Choroid plexus epithelial cell (primary cell): ENCODE results near the gene ASIC5.

ENCODE experiments used
- DNase-seq: peaks from one replicate; pipeline ENCODE4 v3.0.0-alpha.2; 2010; ENCODE audit warnings: low read depth
- H3K4me3 ChIP-seq: 2 replicates; pipeline ENCODE4 v1.5.1; 2011; ENCODE audit warnings: low read depth, mild to moderate bottlenecking, control low read depth, low read length, moderate library complexity
- TF ChIP-seq, protein P1 (sequence below): conservative IDR thresholded peaks from 2 replicates; pipeline ENCODE4 v1.5.1; 2011; ENCODE audit warnings: low read depth, mild to moderate bottlenecking, control low read depth, inconsistent platforms, low read length, moderate library complexity

ASIC5 gene

DNA sequence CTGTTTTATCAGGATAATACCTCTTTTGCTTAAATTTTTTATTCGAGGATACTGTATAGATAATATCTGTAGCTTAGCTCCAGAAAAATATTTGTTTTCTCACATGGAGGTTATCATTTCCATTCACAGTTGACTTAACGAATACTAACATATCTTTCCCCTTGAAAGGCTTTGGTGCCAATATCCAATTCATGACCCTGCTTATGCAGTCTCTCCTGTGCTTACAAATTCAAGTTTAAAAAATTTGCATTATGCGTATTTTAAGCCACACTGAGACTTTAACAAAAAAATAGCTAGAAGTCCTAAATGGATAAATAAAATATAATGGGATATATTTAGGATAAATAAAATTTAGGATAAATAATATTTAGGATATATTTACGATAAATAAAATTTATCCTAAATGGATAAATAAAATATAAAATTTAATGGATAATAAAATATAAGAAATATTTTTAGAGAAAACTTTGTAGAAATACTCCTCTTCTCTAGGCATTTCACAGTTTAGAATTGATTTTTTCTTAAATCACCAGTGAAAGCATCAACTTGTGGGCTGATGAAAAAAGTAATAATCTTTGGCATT, 84.7 kb downstream of the ASIC5 start:
- no peak overlapping the region for H3K4me3 ChIP-seq
- no peak for DNase-seq
- TF ChIP-seq, protein P1, sequence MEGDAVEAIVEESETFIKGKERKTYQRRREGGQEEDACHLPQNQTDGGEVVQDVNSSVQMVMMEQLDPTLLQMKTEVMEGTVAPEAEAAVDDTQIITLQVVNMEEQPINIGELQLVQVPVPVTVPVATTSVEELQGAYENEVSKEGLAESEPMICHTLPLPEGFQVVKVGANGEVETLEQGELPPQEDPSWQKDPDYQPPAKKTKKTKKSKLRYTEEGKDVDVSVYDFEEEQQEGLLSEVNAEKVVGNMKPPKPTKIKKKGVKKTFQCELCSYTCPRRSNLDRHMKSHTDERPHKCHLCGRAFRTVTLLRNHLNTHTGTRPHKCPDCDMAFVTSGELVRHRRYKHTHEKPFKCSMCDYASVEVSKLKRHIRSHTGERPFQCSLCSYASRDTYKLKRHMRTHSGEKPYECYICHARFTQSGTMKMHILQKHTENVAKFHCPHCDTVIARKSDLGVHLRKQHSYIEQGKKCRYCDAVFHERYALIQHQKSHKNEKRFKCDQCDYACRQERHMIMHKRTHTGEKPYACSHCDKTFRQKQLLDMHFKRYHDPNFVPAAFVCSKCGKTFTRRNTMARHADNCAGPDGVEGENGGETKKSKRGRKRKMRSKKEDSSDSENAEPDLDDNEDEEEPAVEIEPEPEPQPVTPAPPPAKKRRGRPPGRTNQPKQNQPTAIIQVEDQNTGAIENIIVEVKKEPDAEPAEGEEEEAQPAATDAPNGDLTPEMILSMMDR: no peak

DNA sequence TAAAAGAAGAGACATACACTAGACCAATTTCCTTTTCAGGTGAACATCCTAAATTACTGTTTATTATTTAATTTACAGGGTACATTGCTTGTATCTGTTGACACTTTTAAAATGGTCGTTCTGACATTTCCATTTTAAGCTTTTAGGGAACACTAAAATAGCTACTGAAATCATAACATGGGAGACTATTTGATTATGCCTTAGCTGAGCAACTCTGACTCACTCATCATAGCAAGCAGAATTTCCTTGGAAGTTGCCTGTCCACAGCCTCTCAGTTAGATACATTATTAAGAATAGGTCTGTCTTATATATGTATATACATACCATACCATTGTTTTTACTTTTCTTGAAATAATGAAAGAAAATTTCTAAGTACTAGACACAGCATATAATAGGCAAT, 85.3 kb downstream of the ASIC5 start:
- no peak overlapping the region for H3K4me3 ChIP-seq
- peak; percentile 18 for DNase-seq
- TF ChIP-seq, protein P1: no peak
